HUES48 (cell line): Measurements from ENCODE around the gene RNASE8.
"Not testable (repeated sequence)": the region's sequence is repeated elsewhere in the genome, so short reads cannot be mapped to it uniquely, and the experiment has no call there.

Source experiments
- H3K27ac ChIP-seq: one replicate; pipeline ENCODE4 v1.7.0; 2013; ENCODE audit warnings: low read depth, low read length, inconsistent platforms
- H3K27me3 ChIP-seq: 2 replicates; pipeline ENCODE4 v1.6.1; 2013; ENCODE audit warnings: mild to moderate bottlenecking, low read length; ENCODE audit not compliant: control insufficient read depth, insufficient read depth
- H3K36me3 ChIP-seq: 2 replicates; pipeline ENCODE4 v1.6.1; 2013; ENCODE audit warnings: low read length; ENCODE audit not compliant: control insufficient read depth, insufficient read depth
- H3K4me1 ChIP-seq: 2 replicates; pipeline ENCODE4 v1.6.1; 2013; ENCODE audit warnings: mild to moderate bottlenecking, low read length; ENCODE audit not compliant: control insufficient read depth, insufficient read depth
- H3K4me3 ChIP-seq: 2 replicates; pipeline ENCODE4 v1.5.1; 2013; ENCODE audit warnings: mild to moderate bottlenecking, low read depth, low read length
- H3K9ac ChIP-seq: 2 replicates; pipeline ENCODE4 v1.6.1; 2013; ENCODE audit warnings: mild to moderate bottlenecking, low read depth, low read length, moderate library complexity
- H3K9me3 ChIP-seq: 2 replicates; pipeline ENCODE4 v1.6.1; 2013; ENCODE audit warnings: low read length; ENCODE audit not compliant: control insufficient read depth, insufficient read depth

Gene RNASE8

DNA sequence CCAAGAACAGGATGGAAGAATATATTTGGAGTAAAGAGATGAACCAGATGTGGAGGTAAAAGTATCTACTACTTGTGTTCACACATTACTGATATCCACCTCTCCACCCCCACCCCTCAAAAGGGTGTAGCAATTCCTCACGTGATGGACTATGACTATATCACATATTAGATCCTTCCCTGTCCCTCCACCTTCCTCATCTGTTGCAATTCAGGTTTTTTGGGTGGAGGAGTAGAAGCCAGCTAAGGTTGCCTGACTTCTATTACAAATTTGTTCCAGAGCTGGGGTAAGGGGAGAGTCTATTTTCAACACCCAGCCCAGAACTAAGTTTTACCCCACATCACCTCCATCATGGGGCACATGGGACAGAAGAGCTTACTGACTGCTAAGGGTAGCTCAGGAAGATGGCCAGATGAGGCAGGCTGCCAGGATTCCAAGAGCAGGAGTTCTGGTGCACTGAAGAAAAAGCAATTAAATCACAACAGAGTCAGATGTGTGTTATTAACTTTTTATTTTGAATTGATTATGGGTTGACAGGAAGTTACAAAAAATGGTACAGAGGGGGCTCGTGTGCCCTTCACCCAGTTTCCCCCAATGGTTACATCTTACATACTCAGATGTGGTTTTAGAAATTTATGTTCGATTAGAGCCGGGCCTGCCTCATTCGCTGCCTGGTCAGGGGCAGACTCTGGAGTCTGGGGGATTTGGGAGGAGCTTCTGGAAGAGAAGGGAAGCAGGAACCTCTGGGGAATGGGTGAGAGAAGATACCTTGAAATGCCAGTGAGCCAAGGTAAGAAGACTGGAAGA lies 25.1 kb upstream of the RNASE8 start:
- Histone ChIP-seq H3K9me3 (no peaks in the 10 kb centered on the region), H3K4me3 (no peak overlapping the region), H3K36me3 (no peaks in the 10 kb centered on the region), H3K27ac (no peak overlapping the region), H3K4me1 (no peaks in the 10 kb centered on the region), H3K27me3 (no peaks in the 10 kb centered on the region), H3K9ac (no peak overlapping the region)

DNA sequence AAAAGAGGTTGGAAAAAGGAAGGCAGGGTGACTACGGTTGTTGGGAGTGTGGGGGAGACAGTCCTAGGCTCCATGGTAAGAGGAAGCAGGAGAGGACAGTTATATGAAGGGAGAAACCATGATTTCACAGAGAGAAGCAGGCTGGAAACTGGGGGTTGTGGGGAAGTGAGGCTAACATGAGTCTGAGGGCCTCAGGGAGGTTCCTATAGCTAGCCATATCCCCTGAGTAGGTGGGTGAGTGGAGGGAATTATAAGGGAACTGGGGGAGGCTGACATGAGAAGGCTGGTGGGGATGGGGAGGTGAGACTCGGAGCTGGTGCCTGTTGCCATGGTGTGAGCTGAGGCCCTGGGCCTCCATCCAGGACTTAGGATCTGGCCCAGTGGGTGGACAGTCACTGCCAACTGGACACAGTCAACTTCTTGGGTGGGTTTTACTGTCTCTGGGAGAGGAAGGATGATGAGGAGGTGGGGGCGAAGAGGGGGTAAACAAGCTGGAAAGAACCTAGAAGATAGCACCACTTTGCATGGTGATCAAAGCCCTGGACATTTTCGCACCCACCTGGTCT lies 24.4 kb upstream of the RNASE8 start:
- no peaks in the 10 kb centered on the region for H3K4me1 ChIP-seq
- H3K36me3 ChIP-seq, result no peaks in the 10 kb centered on the region
- H3K27me3 ChIP-seq, result no peaks in the 10 kb centered on the region

GRCh38 chr14:21034707-21035106 lies 22.9 kb upstream of the RNASE8 start, which contains the start of gene RNASE13:
Gene RNASE13 (minus strand): TSS chr14:21034807. CDS start chr14:21034288, 519 bp downstream.
- Histone ChIP-seq H3K27me3 (no peaks in the 10 kb centered on the region), H3K4me1 (peaks cover 13% of the 10 kb centered on the region), H3K36me3 (no peaks in the 10 kb centered on the region), H3K9ac (no peak within 1 kb of the TSS), H3K9me3 (no peaks in the 10 kb centered on the region), H3K4me3 (no peak within 1 kb of the TSS), H3K27ac (no peak within 1 kb of the TSS)

More for the DNA sequence above, 24.4 kb upstream of the RNASE8 start:
- H3K9ac ChIP-seq, result no peak overlapping the region
- H3K27ac ChIP-seq, result no peak overlapping the region
- no peaks in the 10 kb centered on the region for H3K9me3 ChIP-seq
- no peak overlapping the region for H3K4me3 ChIP-seq

GRCh38 chr14:21036751-21037150 lies 20.9 kb upstream of the RNASE8 start:
- H3K9ac ChIP-seq, result no peak overlapping the region
- H3K27ac ChIP-seq, result no peak overlapping the region
- H3K9me3 ChIP-seq, result no peaks in the 10 kb centered on the region
- no peak overlapping the region for H3K4me3 ChIP-seq
- H3K36me3 ChIP-seq, result no peaks in the 10 kb centered on the region
- H3K4me1 ChIP-seq, result peaks cover 16% of the 10 kb centered on the region
- no peaks in the 10 kb centered on the region for H3K27me3 ChIP-seq

DNA sequence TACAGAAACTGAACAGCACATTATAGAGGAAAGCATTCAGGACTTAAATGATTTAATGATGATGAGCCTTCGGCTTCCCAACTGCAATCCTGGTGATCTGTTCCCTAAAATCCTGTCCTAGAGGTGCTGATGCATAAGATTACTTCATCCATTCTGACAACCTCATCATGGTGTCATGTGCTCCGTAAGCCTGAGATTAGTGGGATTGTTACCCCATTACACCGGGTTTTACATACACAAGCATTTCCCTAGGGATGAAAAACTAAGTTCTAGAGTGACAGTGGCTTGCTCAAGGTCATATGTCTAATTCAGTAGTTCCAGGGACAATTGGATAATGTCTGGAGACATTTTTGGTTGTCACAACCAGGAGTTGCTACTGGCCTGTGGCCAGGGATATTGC lies 20.5 kb upstream of the RNASE8 start:
- Histone ChIP-seq H3K9me3 (no peaks in the 10 kb centered on the region), H3K4me3 (no peak overlapping the region), H3K27me3 (no peaks in the 10 kb centered on the region), H3K4me1 (peaks cover 16% of the 10 kb centered on the region), H3K27ac (no peak overlapping the region), H3K9ac (no peak overlapping the region), H3K36me3 (no peaks in the 10 kb centered on the region)

GRCh38 chr14:21038441-21039422 lies 18.9 kb upstream of the RNASE8 start:
- Histone ChIP-seq H3K9ac (no peak overlapping the region), H3K27ac (no peak overlapping the region), H3K4me1 (peaks cover 16% of the 10 kb centered on the region), H3K27me3 (no peaks in the 10 kb centered on the region), H3K4me3 (no peak overlapping the region), H3K9me3 (no peaks in the 10 kb centered on the region), H3K36me3 (no peaks in the 10 kb centered on the region)

GRCh38 chr14:21039585-21040369 lies 17.8 kb upstream of the RNASE8 start:
- H3K27ac ChIP-seq, result no peak overlapping the region
- H3K36me3 ChIP-seq, result no peaks in the 10 kb centered on the region
- peaks cover 16% of the 10 kb centered on the region for H3K4me1 ChIP-seq
- H3K27me3 ChIP-seq, result no peaks in the 10 kb centered on the region
- no peaks in the 10 kb centered on the region for H3K9me3 ChIP-seq
- H3K4me3 ChIP-seq, result no peak overlapping the region
- no peak overlapping the region for H3K9ac ChIP-seq

DNA sequence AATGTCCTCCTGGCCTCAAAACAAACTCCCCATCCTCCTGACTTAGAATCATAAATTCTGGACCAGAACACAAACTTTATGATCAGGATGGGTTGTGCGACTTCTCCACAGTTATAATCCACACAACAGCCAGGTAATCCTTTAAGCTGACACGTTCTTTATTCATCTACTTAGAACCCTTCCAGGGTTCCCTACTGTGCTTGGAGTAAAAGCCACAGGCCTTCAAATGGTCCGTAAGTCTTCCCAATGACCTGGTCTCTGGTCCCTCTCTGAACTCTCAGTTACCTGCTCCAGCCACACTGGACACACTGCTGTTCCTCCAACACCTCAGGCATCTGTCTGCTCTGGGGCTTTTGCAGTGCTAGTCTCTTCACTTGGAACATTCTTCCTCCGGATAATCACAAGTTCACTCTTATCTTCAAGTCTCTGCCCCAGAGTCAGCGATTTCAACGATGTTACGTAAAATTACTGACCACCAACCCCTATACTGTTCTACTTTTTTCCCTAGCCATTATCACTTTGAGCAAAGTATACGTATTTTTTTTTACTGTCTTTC lies 17.2 kb upstream of the RNASE8 start:
- Histone ChIP-seq H3K36me3 (no peaks in the 10 kb centered on the region), H3K4me1 (peaks cover 16% of the 10 kb centered on the region), H3K9ac (no peak overlapping the region)

DNA sequence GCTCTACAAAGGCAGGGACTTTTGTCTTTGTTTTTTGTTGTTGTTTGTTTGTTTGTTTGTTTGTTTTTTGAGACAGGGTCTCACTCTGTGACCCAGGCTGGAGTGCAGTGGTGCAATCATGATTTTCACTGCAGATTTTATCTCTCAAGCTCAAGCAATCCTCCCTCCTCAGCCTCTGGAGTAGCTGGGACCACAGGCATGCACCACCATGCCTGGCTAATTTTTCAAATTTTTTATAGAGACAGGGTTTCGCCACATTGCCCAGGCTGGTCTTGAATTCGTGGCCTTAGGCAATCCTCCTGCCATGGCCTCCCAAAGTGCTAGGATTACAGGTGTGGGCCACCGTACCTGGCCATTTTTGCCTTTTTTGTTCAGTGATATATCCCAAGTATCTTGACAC lies 16.7 kb upstream of the RNASE8 start:
- H3K27me3 ChIP-seq, H3K36me3 ChIP-seq, H3K4me3 ChIP-seq, H3K9ac ChIP-seq, H3K9me3 ChIP-seq, H3K27ac ChIP-seq: not testable (repeated sequence)
- H3K4me1 ChIP-seq, result peaks cover 16% of the 10 kb centered on the region

More for the DNA sequence above, 17.2 kb upstream of the RNASE8 start:
- H3K27me3 ChIP-seq, result no peaks in the 10 kb centered on the region
- no peaks in the 10 kb centered on the region for H3K9me3 ChIP-seq
- no peak overlapping the region for H3K4me3 ChIP-seq
- H3K27ac ChIP-seq, result no peak overlapping the region
